ENCODE data around the gene RNF157.

DNA sequence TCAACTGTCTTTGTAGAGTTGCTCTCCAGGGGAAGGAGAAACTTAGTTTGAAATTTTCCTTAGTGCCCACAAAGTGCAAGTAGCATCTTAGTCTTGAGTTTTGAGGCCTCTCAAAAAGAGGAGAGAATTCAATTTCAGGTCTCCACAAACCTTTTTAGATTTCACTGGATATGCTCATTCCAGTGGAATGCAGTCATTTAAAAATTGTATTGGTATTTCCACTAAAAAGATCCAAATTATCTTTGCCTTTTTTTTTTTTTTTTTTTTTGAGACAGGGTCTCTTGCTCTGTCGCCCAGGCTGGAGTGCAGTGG lies 92.3 kb downstream of the RNF157 start:
- TF ChIP-seq CTCF (IDR thresholded peaks at IDR 0.05; ENCODE audit: poor library complexity) (no peak), EZH2phosphoT487 (IDR thresholded peaks at IDR 0.05; ENCODE audit: low read depth, severe bottlenecking, unreplicated experiment) (no peak), EZH2 (IDR thresholded peaks at IDR 0.05; ENCODE audit: borderline replicate concordance) (no peak)

Measured in hepatocyte (in vitro differentiated cells).